K562 (cell line): ENCODE measurements around the gene WIPF1. TPM values are rescaled to one million over a fixed set of nuclear protein-coding genes. Genes with fewer than 3 reads are reported as not detected.

Experiments
- ATAC-seq: fragments of 200-7000 bp; cut with Tn5 transposase; 3 replicates; pipeline ENCODE4 v1.9.1; 2020; ENCODE audit warnings: moderate library complexity
- BruUV-seq: library from RNA; stranded (reverse); fragments of 400-500 nt; replicated peaks from 2 replicates; lab custom pipeline; 2021; lab: Mats Ljungman, UMichigan
- CTCF ChIA-PET: fragments of 300-600 bp; formaldehyde crosslinking; extraction: SDS; loops from one replicate; lab custom pipeline; 2021; ENCODE audit warnings: low intra/inter-chr PET ratio; lab: Yijun Ruan, JAX
- POLR2A ChIA-PET: fragments of 300-600, 350-650 bp; sonication (Branson Sonifier 250); formaldehyde crosslinking; extraction: SDS; loops from one replicate; lab custom pipeline; 2021; ENCODE audit warnings: antibody characterized with exemption, inconsistent platforms; lab: Yijun Ruan, JAX
- DNase-seq, 4 experiments: peaks; one replicate each; pipeline versions ENCODE4 v3.0.0 to v3.0.0-alpha.2; 2011 to 2018; ENCODE audit warnings: low spot score in 3 of 4, mixed read lengths in 3 of 4; ENCODE audit errors: extremely low read depth in 1 of 4
- FAIRE-seq: peaks from 2 replicates; lab custom pipeline; 2011; peaks lifted over from hg19 to GRCh38; lab: Jason Lieb, UNC
- H2AFZ ChIP-seq: 2 replicates; pipeline ENCODE4 v1.6.0; 2011; ENCODE audit warnings: low read depth, low read length, control low read depth, inconsistent platforms
- H3K27ac ChIP-seq: fragments of 200-600 bp; 3 replicates; pipeline ENCODE4 v1.8.0; 2011; ENCODE audit warnings: low read depth, mild to moderate bottlenecking, control low read depth, inconsistent platforms, low read length, moderate library complexity, mixed read lengths; ENCODE audit errors: extremely low read depth
- H3K27me3 ChIP-seq, 2 experiments: fragments of 300-600 bp in 1 of 2; 2 replicates in 1 of 2; 3 replicates in 1 of 2; pipeline versions ENCODE4 v1.6.0 to v1.8.0; 2011; ENCODE audit warnings: inconsistent platforms in 2 of 2, low read length in 2 of 2, mild to moderate bottlenecking in 1 of 2, mixed read lengths in 1 of 2, moderate library complexity in 1 of 2; ENCODE audit not compliant: control insufficient read depth in 2 of 2, insufficient read depth in 2 of 2
- H3K36me3 ChIP-seq: fragments of 300-600 bp; 3 replicates; pipeline ENCODE4 v1.8.0; 2011; ENCODE audit warnings: mild to moderate bottlenecking, low read length, inconsistent platforms; ENCODE audit not compliant: control insufficient read depth, insufficient read depth
- H3K4me1 ChIP-seq, 2 experiments: fragments of 200-600 bp in 1 of 2; replicated peaks in 1 of 2; 2 replicates in 1 of 2; 3 replicates in 1 of 2; pipeline versions ENCODE4 v1.5.1 to v1.8.0; 2011; ENCODE audit warnings: inconsistent platforms in 2 of 2, low read length in 2 of 2, mild to moderate bottlenecking in 1 of 2, mixed read lengths in 1 of 2, moderate library complexity in 1 of 2; ENCODE audit not compliant: control insufficient read depth in 2 of 2, insufficient read depth in 2 of 2
- H3K4me2 ChIP-seq: 2 replicates; pipeline ENCODE4 v1.6.1; 2011; ENCODE audit warnings: low read length, control low read depth, inconsistent platforms, mixed read lengths; ENCODE audit not compliant: insufficient read depth
- H3K4me3 ChIP-seq: fragments of 200-600 bp; sonication (generic), shearing (Covaris generic); 2 replicates; pipeline ENCODE4 v1.5.1; 2016; ENCODE audit warnings: control low read depth, inconsistent platforms
- H3K79me2 ChIP-seq: fragments of 200-600 bp; 3 replicates; pipeline ENCODE4 v1.8.0; 2011; ENCODE audit warnings: low read length, inconsistent platforms; ENCODE audit not compliant: control insufficient read depth, insufficient read depth
- H3K9ac ChIP-seq, 2 experiments: 2 replicates each; pipeline versions ENCODE4 v1.6.0 to v1.6.1; 2011; ENCODE audit warnings: low read depth in 2 of 2, low read length in 2 of 2, control low read depth in 1 of 2, inconsistent platforms in 1 of 2, mild to moderate bottlenecking in 1 of 2, mixed read lengths in 1 of 2; ENCODE audit not compliant: insufficient read depth in 1 of 2
- H3K9me1 ChIP-seq: one replicate; pipeline ENCODE4 v1.6.0; 2011; ENCODE audit warnings: inconsistent platforms, mild to moderate bottlenecking, low read length, moderate library complexity; ENCODE audit not compliant: control insufficient read depth, insufficient read depth
- H3K9me3 ChIP-seq: replicated peaks from 2 replicates; pipeline ENCODE4 v1.5.1; 2011; ENCODE audit warnings: low read depth, low read length, inconsistent platforms; ENCODE audit not compliant: control insufficient read depth, insufficient read depth
- H4K20me1 ChIP-seq: replicated peaks from 2 replicates; pipeline ENCODE4 v1.6.1; 2011; ENCODE audit warnings: low read length, inconsistent platforms, mixed read lengths; ENCODE audit not compliant: control insufficient read depth, insufficient read depth
- MAFK ChIP-seq: IDR thresholded peaks from 2 replicates; pipeline ENCODE4 v1.6.1; 2011; ENCODE audit warnings: low read length, improper control_type of control experiment
- MIER1 ChIP-seq: fragments of 450-650 bp; IDR thresholded peaks from 2 replicates; pipeline ENCODE4 v1.6.1; 2016; ENCODE audit warnings: antibody characterized with exemption, mild to moderate bottlenecking, low read depth
- SMARCA4 ChIP-seq: fragments of 450-650 bp; IDR thresholded peaks from 2 replicates; pipeline ENCODE4 v1.6.1; 2016
- TRIM28 ChIP-seq: fragments of 450-650 bp; IDR thresholded peaks from 2 replicates; pipeline ENCODE4 v1.6.1; 2017
- ZNF143 ChIP-seq: sonication (generic); formaldehyde crosslinking; IDR thresholded peaks from 2 replicates; pipeline ENCODE4 v1.9.0; 2022; ENCODE audit warnings: mild to moderate bottlenecking, missing genetic modification reagents
- ZNF695 ChIP-seq: fragments of 450-650 bp; formaldehyde crosslinking; IDR thresholded peaks from 2 replicates; pipeline ENCODE4 v1.4.0; 2020; ENCODE audit warnings: mild to moderate bottlenecking, moderate library complexity
- WGBS: fragments of 100-300 bp; shearing (Covaris generic); methylation state at CpG from one replicate; pipeline ENCODE4 v1.1.6; 2016; ENCODE audit warnings: low coverage, mixed read lengths; ENCODE audit not compliant: insufficient coverage; ENCODE audit errors: missing lambda C conversion rate; 5-methylcytosine and 5-hydroxymethylcytosine counted together
- in situ Hi-C: fragments of 300-500 bp; cut with MboI; formaldehyde crosslinking; loops from 4 replicates; pipeline ENCODE4 v1.15.0; 2018; ENCODE audit warnings: inconsistent platforms, mixed read lengths
- intact Hi-C: fragments of 100-400 bp; cut with micrococcal nuclease; formaldehyde crosslinking; loops from 2 replicates; pipeline ENCODE4 v1.14.2; 2022
- polyA plus RNA-seq, 8 experiments: library from polyadenylated mRNA; depleted of rRNA in 4 of 8; stranded (reverse) in 5 of 8; unstranded in 3 of 8; fragments of >200 nt; fragmentation: Nextera tagmentation in 2 of 8; fragmentation: Illumina TruSeq in 1 of 8; extraction: Ambion mirVana in 2 of 8; extraction: Trizol in 1 of 8; gene quantifications; 2 replicates each; pipeline versions ENCODE4 v1.2.1 to v1.2.3, GENCODE V29; 2011 to 2014; ENCODE audit warnings: inconsistent platforms in 1 of 8, missing spikeins in 1 of 8
- total RNA-seq, 7 experiments: library from RNA; depleted of rRNA in 6 of 7; stranded (reverse); fragments of >200 nt in 6 of 7; fragmentation: Illumina TruSeq in 2 of 7; extraction: Trizol in 2 of 7; gene quantifications; 2 replicates each; pipeline versions ENCODE4 v1.2.1 to v1.2.3, GENCODE V29; 2011 to 2021; ENCODE audit warnings: low replicate concordance in 1 of 7
- TF ChIP-seq, protein P1 (sequence below): fragments of 450-650 bp; formaldehyde crosslinking; IDR thresholded peaks from 2 replicates; pipeline ENCODE4 v1.4.0; 2022; ENCODE audit warnings: mild to moderate bottlenecking, moderate library complexity

Gene WIPF1
- total and polyA plus RNA-seq, 9 of the 15 experiments (the other 6 are each of a cell fraction or from before 2014, with no cell fraction given) = 0.54 to 4.9 (median 2.4) TPM

DNA sequence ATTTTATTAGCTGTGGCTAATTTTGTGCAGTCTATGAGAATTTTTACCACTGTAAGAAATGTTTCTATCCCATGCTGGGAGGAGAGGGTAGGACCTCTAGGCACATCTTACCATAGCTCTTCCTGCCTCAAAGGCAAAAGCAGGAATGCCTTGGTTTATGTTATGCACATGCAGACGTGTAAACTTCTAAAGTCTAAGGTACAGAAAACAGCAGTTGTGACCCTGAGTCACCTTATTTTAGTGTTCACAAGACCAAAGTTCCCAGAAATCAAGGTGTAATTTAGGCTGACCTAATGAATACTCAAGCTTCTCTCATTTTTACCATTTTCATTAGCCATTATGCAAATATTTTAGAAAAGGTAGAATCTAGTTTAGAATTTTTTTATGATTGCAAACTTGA lies 15.4 kb upstream of the WIPF1 start:
- Histone ChIP-seq H3K4me2 (no peak overlapping the region), H3K9me3 (no peaks in the 10 kb centered on the region), H4K20me1 (no peaks in the 10 kb centered on the region), H3K4me1 (peaks cover 0 to 7% of the 10 kb centered on the region in 2 experiments; a peak in 2 of 5 replicates), H3K79me2 (no peaks in the 10 kb centered on the region), H3K27me3 (no peaks in the 10 kb centered on the region; a peak in 1 of 5 replicates), H2AFZ (no peak overlapping the region)
- ChIA-PET CTCF (no interaction called here), POLR2A (interaction anchor here (0.6 to 1.1 kb wide), 2 partner anchors 10 to 15 kb away, joined by 3 to 4 read pairs; no protein-coding TSS in a partner anchor)
- FAIRE-seq = no peak
- WGBS = 0% methylated on average over 1 of the region's 1 CpG
- intact Hi-C loops = no loop called here
- TF ChIP-seq, protein P1, sequence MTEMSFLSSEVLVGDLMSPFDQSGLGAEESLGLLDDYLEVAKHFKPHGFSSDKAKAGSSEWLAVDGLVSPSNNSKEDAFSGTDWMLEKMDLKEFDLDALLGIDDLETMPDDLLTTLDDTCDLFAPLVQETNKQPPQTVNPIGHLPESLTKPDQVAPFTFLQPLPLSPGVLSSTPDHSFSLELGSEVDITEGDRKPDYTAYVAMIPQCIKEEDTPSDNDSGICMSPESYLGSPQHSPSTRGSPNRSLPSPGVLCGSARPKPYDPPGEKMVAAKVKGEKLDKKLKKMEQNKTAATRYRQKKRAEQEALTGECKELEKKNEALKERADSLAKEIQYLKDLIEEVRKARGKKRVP (CRISPR knock-in tag) = no peak
- TF ChIP-seq ZNF695 = no peak
- no peak for TF ChIP-seq MIER1
- TF ChIP-seq SMARCA4 = no peak
- no peak for TF ChIP-seq ZNF143 (CRISPR knock-in tag)
- TF ChIP-seq MAFK = no peak
- no peak for TF ChIP-seq TRIM28
- TF ChIP-seq, all 486 proteins: peak for 0
- DNase-seq (no peak), ATAC-seq (no peak)
- in situ Hi-C loops = no loop called here
- no TSS peak for BruUV-seq
- no peaks in the 10 kb centered on the region for H3K9me1 ChIP-seq
- no peak overlapping the region for H3K4me3 ChIP-seq
- no peak overlapping the region for H3K27ac ChIP-seq
- no peak overlapping the region for H3K9ac ChIP-seq
- H3K36me3 ChIP-seq = no peaks in the 10 kb centered on the region
